ENCODE results near the gene COL3A1.

DNA sequence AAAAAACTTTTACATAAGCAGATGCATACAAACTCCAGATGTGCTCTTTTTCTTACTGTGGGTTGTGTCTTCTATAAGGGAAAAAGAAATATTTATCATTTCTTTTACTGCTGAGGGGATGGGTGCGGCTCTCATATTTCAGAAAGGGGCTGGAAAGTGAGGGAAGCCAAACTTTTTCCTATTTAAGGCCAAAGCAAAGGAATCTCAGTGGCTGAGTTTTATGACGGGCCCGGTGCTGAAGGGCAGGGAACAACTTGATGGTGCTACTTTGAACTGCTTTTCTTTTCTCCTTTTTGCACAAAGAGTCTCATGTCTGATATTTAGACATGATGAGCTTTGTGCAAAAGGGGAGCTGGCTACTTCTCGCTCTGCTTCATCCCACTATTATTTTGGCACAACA lies at the start of gene COL3A1:
- no peak for TF ChIP-seq NR2C2 (CRISPR knock-in tag; IDR thresholded peaks at IDR 0.05)
- no peak for TF ChIP-seq NR2C2 (tag; IDR thresholded peaks at IDR 0.05)
- TF ChIP-seq ZNF24 (IDR thresholded peaks at IDR 0.05): no peak
- no peak for TF ChIP-seq NCOA2 (IDR thresholded peaks at IDR 0.05; ENCODE audit: partially characterized antibody in 2 of 2)
- TF ChIP-seq, protein P1, sequence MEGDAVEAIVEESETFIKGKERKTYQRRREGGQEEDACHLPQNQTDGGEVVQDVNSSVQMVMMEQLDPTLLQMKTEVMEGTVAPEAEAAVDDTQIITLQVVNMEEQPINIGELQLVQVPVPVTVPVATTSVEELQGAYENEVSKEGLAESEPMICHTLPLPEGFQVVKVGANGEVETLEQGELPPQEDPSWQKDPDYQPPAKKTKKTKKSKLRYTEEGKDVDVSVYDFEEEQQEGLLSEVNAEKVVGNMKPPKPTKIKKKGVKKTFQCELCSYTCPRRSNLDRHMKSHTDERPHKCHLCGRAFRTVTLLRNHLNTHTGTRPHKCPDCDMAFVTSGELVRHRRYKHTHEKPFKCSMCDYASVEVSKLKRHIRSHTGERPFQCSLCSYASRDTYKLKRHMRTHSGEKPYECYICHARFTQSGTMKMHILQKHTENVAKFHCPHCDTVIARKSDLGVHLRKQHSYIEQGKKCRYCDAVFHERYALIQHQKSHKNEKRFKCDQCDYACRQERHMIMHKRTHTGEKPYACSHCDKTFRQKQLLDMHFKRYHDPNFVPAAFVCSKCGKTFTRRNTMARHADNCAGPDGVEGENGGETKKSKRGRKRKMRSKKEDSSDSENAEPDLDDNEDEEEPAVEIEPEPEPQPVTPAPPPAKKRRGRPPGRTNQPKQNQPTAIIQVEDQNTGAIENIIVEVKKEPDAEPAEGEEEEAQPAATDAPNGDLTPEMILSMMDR (IDR thresholded peaks at IDR 0.05 in 2 of 3, conservative IDR thresholded peaks at IDR 0.05 in 1 of 3; ENCODE audit: insufficient read depth in 2 of 3, low read depth in 1 of 3, low read length in 3 of 3): no peak
- no peak for TF ChIP-seq FOS (IDR thresholded peaks at IDR 0.05; ENCODE audit: extremely low read depth, insufficient read length)
- no peak for TF ChIP-seq SREBF2 (CRISPR knock-in tag; IDR thresholded peaks at IDR 0.05)
